BLaER1 (cell line): ENCODE measurements around the gene SPACA4.
"Not testable (repeated sequence)": the region's sequence is repeated elsewhere in the genome, so short reads cannot be mapped to it uniquely, and the experiment has no call there.

Experiments
- H3K27ac ChIP-seq: shearing (Covaris generic); formaldehyde crosslinking; 2 replicates; pipeline ENCODE4 v1.8.1; 2022
- H3K27me3 ChIP-seq: shearing (Covaris generic); formaldehyde crosslinking; 2 replicates; pipeline ENCODE4 v1.8.1; 2022
- H3K36me3 ChIP-seq: shearing (Covaris generic); formaldehyde crosslinking; 2 replicates; pipeline ENCODE4 v1.8.1; 2022
- H3K4me1 ChIP-seq: shearing (Covaris generic); formaldehyde crosslinking; 2 replicates; pipeline ENCODE4 v1.8.1; 2022
- H3K4me2 ChIP-seq: shearing (Covaris generic); formaldehyde crosslinking; 2 replicates; pipeline ENCODE4 v1.8.1; 2022
- H3K4me3 ChIP-seq: shearing (Covaris generic); formaldehyde crosslinking; 2 replicates; pipeline ENCODE4 v1.8.1; 2022
- H3K9ac ChIP-seq: shearing (Covaris generic); formaldehyde crosslinking; 2 replicates; pipeline ENCODE4 v1.8.1; 2022
- H3K9me3 ChIP-seq: shearing (Covaris generic); formaldehyde crosslinking; 2 replicates; pipeline ENCODE4 v1.8.1; 2022
- H4K20me1 ChIP-seq: shearing (Covaris generic); formaldehyde crosslinking; 2 replicates; pipeline ENCODE4 v1.8.1; 2022
- Cebpa-rat ChIP-seq: shearing (Covaris generic); IDR thresholded peaks from 2 replicates; pipeline ENCODE4 v1.8.1; 2022

The SPACA4 gene

GRCh38 chr19:48573163-48573505, 33.4 kb upstream of the SPACA4 start:
- Histone ChIP-seq H3K4me3 (no peak overlapping the region), H3K9ac (no peak overlapping the region), H3K9me3 (no peaks in the 10 kb centered on the region), H3K27me3 (no peaks in the 10 kb centered on the region), H3K4me1 (peaks cover 16% of the 10 kb centered on the region; the same call in 1 of the 2 replicates), H3K27ac (no peak overlapping the region), H3K4me2 (no peak overlapping the region), H3K36me3 (no peaks in the 10 kb centered on the region), H4K20me1 (no peaks in the 10 kb centered on the region)
- no peak for TF ChIP-seq Cebpa-rat

DNA sequence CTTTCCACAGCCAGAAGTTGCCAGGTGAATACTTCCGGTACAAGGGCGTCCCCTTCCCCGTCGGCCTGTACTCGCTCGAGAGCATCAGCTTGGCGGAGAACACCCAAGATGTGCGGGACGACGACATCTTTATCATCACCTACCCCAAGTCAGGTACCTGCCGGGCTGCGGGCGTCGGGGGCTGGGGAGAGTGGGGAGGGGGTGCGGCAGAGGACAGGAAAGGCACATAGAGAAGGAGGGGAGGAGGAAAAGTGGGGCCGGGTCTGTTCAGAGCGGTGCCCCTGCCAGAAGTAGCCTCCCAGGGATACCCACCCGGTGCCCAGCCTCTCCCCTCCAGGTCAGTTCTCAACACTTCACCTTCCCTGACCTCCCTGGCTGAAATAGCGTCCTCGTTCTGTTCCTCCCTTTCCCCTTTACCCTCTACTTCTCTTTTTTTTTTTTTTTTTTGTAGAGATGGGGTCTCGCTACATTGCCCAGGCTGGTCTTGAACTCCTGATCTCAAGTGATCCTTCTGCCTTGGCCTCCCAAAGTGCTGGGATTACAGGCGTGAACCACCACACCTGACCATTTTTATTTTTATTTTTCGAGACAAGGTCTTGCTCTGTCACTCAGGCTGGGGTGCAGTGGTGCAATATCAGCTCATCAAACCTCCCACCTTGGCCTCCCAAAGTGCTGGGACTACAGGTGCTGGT, 30.5 kb upstream of the SPACA4 start:
- H3K27ac ChIP-seq, result no peak overlapping the region
- H3K4me3 ChIP-seq, result no peak overlapping the region
- H3K36me3 ChIP-seq, result no peaks in the 10 kb centered on the region
- no peaks in the 10 kb centered on the region for H3K9me3 ChIP-seq
- no peaks in the 10 kb centered on the region for H4K20me1 ChIP-seq
- no peak for TF ChIP-seq Cebpa-rat
- no peaks in the 10 kb centered on the region for H3K27me3 ChIP-seq
- H3K9ac ChIP-seq, result no peak overlapping the region
- H3K4me1 ChIP-seq, result peaks cover 15% of the 10 kb centered on the region; the same call in 1 of the 2 replicates
- H3K4me2 ChIP-seq, result no peak overlapping the region

DNA sequence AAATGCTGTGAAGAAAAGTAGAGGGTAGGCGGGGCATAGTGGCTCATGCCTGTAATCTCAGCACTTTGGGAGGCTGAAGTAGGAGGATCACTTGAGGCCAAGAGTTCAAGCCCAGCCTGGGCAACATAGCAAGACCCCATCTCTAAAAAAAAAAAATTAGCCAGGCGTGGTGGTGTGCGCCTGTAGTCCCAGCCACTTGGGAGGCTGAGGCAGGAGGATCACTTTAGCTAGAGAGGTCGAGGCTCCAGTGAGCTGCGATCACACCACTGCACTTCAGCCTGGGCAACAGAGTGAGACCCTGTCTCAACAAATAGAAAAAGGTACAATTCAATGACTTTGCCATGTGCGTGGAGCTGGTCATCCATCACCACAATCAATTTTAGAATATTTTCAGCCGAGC, 28.6 kb upstream of the SPACA4 start:
- H3K4me1 ChIP-seq, H4K20me1 ChIP-seq, H3K27ac ChIP-seq, H3K9ac ChIP-seq, H3K4me2 ChIP-seq, H3K4me3 ChIP-seq, H3K36me3 ChIP-seq, H3K27me3 ChIP-seq, H3K9me3 ChIP-seq: not testable (repeated sequence)

DNA sequence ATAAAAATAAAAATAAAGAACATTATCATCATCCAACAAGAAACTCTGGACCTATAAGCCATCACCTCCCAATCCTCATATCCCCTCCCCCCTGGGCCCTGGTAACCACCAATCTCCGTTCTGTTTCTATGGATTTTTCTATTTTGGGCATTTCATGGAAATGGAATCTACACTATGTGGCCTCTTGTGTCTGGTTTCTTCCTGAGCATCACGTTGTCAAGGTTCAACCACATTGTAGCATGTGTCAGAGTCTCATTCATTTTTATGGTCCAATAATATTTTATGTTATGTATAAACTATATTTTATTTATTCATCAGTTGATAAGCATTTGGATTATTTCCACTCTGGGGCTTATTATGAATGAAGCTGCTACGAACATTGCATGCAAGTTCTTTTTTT, 27.7 kb upstream of the SPACA4 start:
- H3K36me3 ChIP-seq, result no peaks in the 10 kb centered on the region
- no peaks in the 10 kb centered on the region for H3K9me3 ChIP-seq
- H3K27me3 ChIP-seq, result no peaks in the 10 kb centered on the region
- H3K4me3 ChIP-seq, result no peak overlapping the region
- H3K4me2 ChIP-seq, result no peak overlapping the region
- no peaks in the 10 kb centered on the region for H4K20me1 ChIP-seq
- no peak overlapping the region for H3K9ac ChIP-seq
- TF ChIP-seq Cebpa-rat, result no peak
- H3K4me1 ChIP-seq, result peaks cover 12% of the 10 kb centered on the region
- no peak overlapping the region for H3K27ac ChIP-seq

- no peaks in the 10 kb centered on the region for H3K9me3 ChIP-seq
- H3K4me3 ChIP-seq, result no peak overlapping the region
- H3K27me3 ChIP-seq, result no peaks in the 10 kb centered on the region
- H3K27ac ChIP-seq, result no peak overlapping the region
- no peak overlapping the region for H3K4me2 ChIP-seq
- H4K20me1 ChIP-seq, result no peaks in the 10 kb centered on the region
- TF ChIP-seq Cebpa-rat, result no peak
- H3K9ac ChIP-seq, result no peak overlapping the region
- H3K36me3 ChIP-seq, result no peaks in the 10 kb centered on the region
- peaks cover 8% of the 10 kb centered on the region for H3K4me1 ChIP-seq
Measured at GRCh38 chr19:48582168-48582567, 24.4 kb upstream of the SPACA4 start.

DNA sequence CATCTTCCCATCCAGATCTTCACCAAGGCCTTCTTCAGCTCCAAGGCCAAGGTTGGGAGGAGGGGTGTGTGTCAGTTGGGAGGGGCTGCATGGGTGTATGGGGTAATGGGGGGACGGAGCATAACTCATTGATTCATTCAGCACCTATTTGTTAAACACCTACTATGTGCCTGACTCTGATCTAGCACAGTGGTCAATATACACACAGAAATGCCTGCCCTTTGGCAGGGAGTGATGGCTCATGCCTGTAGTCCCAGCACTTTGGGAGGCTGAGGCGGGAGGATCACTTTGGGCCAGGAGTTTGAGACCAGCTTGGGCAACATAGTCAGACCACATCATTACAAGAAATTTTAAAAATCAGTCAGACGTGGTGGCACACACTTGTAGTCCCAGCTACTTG, 19.2 kb upstream of the SPACA4 start:
- H3K4me3 ChIP-seq, result no peak overlapping the region
- TF ChIP-seq Cebpa-rat, result no peak
- H3K9me3 ChIP-seq, result no peaks in the 10 kb centered on the region
- H4K20me1 ChIP-seq, result no peaks in the 10 kb centered on the region
- H3K4me1 ChIP-seq, result peaks cover 19% of the 10 kb centered on the region
- no peaks in the 10 kb centered on the region for H3K27me3 ChIP-seq
- H3K4me2 ChIP-seq, result no peak overlapping the region
- H3K36me3 ChIP-seq, result no peaks in the 10 kb centered on the region
- no peak overlapping the region for H3K9ac ChIP-seq
- H3K27ac ChIP-seq, result no peak overlapping the region

GRCh38 chr19:48588670-48589401, 17.7 kb upstream of the SPACA4 start:
- Histone ChIP-seq H3K27me3 (no peaks in the 10 kb centered on the region), H3K9me3 (no peaks in the 10 kb centered on the region), H3K9ac (no peak overlapping the region; the same call in 1 of the 2 replicates), H3K36me3 (no peaks in the 10 kb centered on the region), H3K4me1 (peaks cover 24% of the 10 kb centered on the region), H3K4me3 (peak overlapping the region; percentile 52), H3K27ac (no peak overlapping the region), H3K4me2 (peak overlapping the region; percentile 24), H4K20me1 (no peaks in the 10 kb centered on the region)
- no peak for TF ChIP-seq Cebpa-rat

- Histone ChIP-seq H3K4me3 (no peak overlapping the region), H3K36me3 (no peaks in the 10 kb centered on the region), H4K20me1 (no peaks in the 10 kb centered on the region), H3K27ac (no peak overlapping the region), H3K9ac (no peak overlapping the region), H3K4me2 (peak overlapping the region; percentile 30; the same call in 1 of the 2 replicates), H3K9me3 (no peaks in the 10 kb centered on the region), H3K4me1 (peaks cover 24% of the 10 kb centered on the region), H3K27me3 (no peaks in the 10 kb centered on the region)
- no peak for TF ChIP-seq Cebpa-rat
Measured at GRCh38 chr19:48591021-48591420, 15.5 kb upstream of the SPACA4 start.

- no peak overlapping the region; the same call in 1 of the 2 replicates for H3K4me2 ChIP-seq
- no peaks in the 10 kb centered on the region for H3K9me3 ChIP-seq
- no peak overlapping the region for H3K4me3 ChIP-seq
- H4K20me1 ChIP-seq, result no peaks in the 10 kb centered on the region
- H3K36me3 ChIP-seq, result no peaks in the 10 kb centered on the region
- no peaks in the 10 kb centered on the region for H3K27me3 ChIP-seq
- H3K27ac ChIP-seq, result no peak overlapping the region
- TF ChIP-seq Cebpa-rat, result no peak
- no peak overlapping the region for H3K9ac ChIP-seq
- H3K4me1 ChIP-seq, result peaks cover 55% of the 10 kb centered on the region
Measured at GRCh38 chr19:48595171-48595570, 11.4 kb upstream of the SPACA4 start.

GRCh38 chr19:48595833-48596232, 10.7 kb upstream of the SPACA4 start:
- H3K9ac ChIP-seq, result no peak overlapping the region
- H3K27ac ChIP-seq, result no peak overlapping the region
- TF ChIP-seq Cebpa-rat, result no peak
- no peak overlapping the region for H3K4me3 ChIP-seq
- no peaks in the 10 kb centered on the region for H4K20me1 ChIP-seq
- H3K9me3 ChIP-seq, result no peaks in the 10 kb centered on the region
- peak overlapping the region; percentile 63; the same call in 1 of the 2 replicates for H3K4me2 ChIP-seq
- peaks cover 55% of the 10 kb centered on the region for H3K4me1 ChIP-seq
- H3K36me3 ChIP-seq, result no peaks in the 10 kb centered on the region
- no peaks in the 10 kb centered on the region for H3K27me3 ChIP-seq
